ENCODE measurements around the gene LHFPL2.

LHFPL2 gene

DNA sequence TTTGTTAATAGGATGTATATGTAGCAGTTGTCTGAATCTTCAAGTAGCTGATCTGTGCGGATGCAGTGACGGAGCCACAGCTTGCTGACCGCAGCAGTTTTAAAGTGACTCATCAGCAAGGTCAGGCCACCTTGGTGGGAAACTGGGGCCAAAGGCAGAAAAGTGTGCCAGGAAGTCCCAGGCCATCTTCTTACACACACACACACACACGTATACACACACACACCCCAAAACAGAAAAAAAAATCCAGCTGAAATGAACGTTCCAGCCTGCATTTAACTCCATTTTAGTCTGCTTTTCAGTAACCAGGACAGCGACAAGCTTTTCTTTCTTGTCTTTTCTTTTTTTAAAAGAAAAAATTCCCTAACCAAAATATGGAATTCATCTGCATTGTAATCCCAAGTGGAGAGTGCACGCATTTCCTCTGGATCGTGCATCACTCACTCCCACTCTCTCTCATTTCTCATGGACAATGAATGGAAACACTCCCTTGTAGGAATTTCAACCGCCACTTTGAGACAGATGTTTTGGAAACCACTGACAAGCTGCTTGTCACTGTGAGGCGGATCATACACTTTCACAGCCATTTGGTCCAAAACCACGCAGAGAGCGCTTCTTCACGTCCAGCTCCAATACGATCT lies 103.9 kb downstream of the LHFPL2 start:
- no peak for DNase-seq (ENCODE audit: low read depth in 2 of 2)

DNA sequence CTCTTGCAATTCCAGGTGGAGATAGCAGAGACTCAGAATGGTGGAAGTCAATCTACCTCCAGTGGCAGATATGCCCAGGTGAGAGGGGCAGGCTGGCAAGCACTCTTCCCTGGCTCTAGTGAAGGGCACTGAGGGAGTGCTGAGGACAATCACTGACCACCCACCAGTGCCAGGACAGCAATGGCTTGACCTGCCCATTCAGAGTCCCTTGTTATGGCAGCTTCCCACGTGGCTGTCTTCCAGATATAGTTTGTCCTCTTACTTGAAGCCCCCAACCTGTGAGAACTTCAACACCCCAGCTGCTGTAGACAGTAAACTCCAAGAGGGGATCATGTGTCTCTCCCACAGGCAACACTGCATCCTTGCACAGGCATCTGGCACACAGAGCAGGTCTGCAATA lies 104.7 kb downstream of the LHFPL2 start:
- DNase-seq (ENCODE audit: low read depth in 2 of 2) = no peak

DNA sequence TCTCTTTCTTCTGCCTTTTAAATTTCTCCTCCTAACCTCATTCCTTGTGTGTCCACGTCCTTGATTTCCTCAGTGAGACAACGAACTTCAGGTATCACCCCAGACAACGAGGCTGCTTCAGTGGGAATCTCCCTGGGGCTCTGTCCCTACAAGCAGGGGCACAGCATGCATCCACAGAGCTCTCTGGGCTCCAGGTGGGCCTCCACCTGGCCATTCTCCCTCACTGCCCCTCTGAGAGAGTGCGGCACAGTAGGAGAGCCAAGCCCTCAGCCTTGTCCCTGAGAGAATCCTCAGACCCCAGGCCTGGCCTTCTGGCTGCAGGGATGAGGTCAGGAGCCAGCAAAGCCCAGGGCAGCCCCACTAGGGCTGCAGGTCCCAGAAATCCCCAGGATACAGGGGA lies 105.3 kb downstream of the LHFPL2 start:
- no peak for DNase-seq (ENCODE audit: low read depth in 2 of 2)

DNA sequence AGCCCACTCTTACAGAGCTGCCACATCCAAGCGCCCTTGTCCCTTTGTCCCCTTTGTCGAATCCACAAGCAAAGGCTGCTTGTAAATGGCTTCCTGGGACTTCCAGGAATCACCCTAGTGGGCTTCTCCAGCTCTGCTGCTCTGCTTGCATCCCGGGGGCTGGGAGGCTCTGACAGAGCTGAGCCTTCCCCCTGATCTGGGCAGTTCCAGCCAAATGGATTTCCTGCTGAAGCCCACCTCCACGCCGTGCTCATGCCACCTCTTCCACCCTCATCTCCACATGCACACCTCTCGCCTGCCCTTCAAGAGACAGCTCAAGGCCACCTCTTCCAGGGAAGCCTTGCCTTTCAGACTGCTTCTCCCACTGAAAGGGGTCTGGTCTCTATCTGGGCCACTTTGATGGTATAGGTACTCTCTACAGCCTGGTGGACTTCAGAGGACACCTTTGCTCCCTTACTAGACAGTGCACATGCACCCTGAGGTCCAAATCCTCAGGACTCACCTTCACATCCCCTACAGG lies 106.2 kb downstream of the LHFPL2 start:
- DNase-seq (ENCODE audit: low read depth in 2 of 2) = no peak

DNA sequence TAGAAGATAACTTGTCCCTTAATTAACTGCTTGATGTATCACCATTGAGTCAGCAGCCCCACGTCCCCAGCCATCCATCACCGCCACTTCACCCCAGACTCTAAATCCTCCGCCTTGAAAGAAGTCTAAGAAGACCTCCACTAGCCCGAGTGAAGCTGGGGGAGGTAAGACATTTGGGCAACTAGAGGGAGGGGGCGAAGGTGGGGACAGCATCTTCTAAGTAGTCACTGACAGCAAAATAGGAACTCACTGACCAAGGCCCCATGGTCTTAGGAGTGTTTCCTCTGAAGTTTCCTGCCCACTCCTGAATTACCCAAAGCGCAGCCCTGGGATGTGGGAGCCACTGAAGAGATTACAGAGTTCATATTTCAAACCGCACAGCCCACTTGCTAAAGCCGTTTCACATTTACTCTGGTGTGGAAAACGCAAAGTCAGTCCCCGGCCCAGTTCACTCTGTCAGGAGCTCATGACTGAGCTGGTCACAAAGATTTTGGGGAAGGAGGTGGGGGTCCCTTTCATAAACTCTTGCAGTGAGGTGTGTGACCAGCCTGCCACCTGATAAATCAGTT lies 107.4 kb downstream of the LHFPL2 start:
- no peak for DNase-seq (ENCODE audit: low read depth in 2 of 2)

DNA sequence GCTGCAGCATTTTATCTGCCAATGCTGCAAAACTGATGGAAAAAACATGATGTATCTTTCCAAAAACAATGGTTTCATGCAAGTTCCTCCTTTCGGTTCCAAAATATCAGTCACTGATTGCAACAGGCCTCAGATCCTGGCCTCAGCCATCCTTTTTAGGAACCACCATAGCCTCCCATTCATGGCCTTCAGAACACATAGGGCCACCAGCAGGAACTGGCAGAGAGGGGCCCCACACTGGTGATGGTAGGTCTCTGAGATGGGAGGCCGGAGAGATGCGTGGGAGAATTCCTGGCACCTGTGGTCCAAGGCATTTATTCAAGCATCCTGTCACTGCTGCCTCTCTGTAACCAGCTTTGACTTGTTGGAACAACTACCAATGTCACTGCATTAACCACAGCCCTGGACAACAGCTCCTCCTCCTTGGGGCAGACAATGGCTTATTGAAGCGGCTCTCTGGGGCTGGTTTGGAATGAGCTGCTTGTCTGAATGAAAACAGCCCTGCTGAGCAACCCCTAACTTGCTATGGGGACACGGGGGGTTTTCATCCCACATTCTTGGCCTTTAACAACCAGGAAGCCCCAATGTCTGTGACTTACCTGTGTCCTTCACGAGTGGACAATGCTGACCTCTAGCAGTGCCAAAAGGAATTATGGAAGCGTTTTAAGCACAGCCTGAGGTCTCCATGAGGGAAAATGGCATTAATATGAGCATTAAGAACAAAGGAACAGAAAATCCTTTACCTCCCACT lies 108.1 kb downstream of the LHFPL2 start:
- DNase-seq (ENCODE audit: low read depth in 2 of 2) = no peak

DNA sequence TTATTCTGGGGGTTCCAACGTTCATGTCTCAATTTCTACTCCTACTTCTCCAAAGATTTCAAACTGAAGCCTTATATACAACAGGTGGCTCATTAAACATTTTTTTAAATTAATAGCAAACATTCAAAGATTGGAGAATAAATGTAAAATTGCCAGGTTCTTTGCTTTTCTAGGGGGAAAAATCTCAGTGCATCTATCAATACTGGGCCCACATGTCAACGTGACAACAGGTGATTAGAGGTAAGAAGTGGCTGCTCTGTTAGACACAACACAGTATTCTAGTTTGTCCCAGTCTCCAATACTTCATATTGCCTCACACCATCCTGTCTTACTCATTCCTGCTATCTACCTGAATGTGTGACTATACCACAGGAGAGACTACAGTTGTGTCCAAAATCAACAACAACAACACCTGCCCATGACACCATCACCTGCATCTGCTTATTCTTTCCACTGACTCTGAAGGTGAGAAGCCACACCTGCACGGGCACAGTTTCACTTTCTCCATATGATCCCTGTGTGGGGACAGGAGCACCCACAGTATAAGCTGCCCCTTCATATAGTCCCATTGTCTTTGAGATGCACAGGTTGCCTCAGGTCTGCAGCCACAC lies 110.2 kb downstream of the LHFPL2 start:
- DNase-seq (ENCODE audit: low read depth in 2 of 2) = no peak

DNA sequence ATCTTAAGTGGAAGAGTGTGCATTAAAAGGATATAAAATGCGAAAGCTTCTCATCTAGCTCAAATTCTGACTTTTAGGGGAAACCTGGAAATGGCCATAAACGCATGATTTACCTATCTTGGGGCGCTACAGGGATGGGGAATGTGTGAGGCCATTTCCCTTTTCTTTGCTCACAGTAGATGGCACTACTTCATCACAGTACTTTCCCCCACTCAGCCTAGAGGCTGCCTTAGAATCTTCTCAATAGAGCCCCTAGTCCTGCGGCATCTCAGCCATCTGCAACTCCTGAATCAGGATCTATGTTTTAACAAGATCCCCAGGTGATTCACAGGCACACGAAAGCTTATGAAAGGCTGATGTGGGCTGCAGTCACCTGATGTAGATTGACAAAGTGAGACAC lies 110.8 kb downstream of the LHFPL2 start:
- no peak for DNase-seq (ENCODE audit: low read depth in 2 of 2)

DNA sequence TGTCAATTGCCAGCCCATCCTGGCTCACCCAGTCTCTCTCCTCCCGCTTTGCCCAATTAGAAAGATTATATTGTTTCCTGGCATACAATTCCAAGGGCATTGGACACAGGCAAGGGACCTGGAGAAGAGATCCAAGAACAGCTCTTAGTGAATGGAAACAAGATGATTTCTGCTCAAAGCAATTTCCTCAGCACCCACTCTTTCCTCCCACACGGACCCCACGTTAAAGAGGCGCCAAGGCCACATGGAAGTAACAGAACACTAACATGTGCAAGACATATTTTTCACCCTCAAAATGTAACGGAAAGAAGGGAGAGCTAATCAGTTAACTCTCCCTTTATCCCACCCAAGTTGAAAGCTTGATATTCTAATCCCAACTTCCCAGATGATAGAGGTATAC lies 111.2 kb downstream of the LHFPL2 start:
- DNase-seq (ENCODE audit: low read depth in 2 of 2) = no peak

DNA sequence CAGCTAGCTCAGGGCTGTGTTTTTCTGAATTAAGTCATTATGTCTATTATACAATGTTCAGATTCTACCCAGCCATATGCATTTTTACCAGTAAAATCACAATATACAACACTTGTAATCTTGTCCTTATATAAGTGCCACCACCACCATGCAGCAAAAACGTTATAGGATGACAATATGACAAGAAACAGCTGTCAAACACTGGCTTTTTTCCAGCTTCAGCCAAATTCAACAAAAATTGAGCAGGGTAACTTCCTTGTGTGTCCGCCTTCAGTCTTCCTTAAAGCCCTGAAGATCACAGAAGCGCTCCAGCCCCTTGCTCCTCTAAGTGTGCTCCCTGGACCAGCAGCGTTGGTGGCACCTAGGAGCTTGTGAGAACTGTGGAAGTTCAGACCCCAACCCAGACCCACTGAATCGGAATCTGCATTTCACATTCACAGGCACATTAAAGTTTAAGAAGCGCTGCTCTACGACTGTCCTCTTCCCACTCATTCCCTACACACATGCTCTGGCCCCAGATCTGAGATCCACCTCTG lies 111.8 kb downstream of the LHFPL2 start:
- no peak for DNase-seq (ENCODE audit: low read depth in 2 of 2)

DNA sequence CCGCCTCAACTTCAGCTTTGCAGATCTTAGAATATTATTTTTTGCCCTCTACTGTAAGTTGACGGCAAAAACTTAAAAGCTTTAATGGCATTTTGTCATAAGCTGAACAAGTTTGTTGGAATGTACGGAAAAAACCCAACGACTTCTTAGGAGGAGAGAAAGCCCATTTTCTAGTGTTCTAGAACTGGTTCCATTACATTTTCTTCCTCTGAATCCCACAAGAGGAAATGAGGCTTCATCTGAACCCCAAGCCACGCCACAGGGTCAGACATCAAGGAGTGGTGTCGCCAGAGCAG lies 113.7 kb downstream of the LHFPL2 start:
- no peak for DNase-seq (ENCODE audit: low read depth in 2 of 2)

DNA sequence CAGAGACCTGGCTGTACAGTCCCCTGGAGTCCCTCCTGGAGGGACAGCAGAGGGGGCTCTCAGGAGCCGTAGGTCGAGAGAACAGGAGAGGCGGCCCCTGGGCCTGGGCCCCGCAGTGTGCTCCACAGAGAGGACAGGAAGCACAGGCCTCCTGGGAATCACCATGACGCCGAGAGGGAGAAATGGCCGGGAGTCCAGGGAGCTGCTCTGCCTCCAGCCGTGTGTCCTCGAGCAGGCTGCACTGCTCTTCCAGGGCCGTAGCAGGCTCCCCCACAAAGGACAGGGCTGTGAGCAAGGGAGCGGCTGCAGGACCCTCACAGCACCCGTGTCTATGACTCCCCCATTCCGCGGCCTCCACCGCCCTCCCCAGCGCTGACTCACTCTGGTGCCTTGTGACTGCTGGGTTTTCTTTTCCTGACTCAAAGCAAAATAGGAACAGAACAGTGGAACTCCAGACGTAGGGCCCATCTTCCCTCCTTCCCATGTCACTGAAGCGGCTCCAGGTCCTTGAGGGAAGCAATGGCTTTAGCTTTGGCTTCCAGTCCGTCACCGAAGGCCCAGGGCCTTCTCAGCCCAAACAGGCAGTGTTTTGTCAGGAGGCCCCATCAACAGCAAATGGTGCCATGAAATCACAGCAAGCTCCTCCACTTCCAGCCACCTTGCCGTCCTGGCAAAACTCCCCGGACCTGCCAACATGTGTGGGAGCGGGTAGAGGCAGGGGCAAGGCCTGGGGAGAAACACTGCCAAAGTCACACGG lies 114.2 kb downstream of the LHFPL2 start:
- no peak for DNase-seq (ENCODE audit: low read depth in 2 of 2)

DNA sequence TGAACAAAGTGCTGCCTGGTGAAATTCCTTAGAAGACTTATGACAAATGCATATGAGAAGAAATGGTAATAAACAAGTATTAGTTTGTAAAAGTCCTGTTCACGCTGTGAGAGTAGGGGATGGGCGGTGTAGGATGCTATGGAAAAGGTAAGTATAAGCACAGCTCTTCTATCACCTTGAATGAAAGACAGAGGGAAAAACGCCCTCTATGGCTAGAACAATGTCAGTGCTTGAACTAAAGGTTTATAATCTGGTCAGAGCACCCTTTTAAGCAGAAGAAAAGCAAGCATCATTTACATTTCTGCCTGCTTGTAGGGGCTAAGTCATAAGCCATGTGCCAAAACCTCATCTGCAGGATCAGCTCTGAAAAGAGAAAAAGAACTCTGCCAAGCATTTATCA lies 115.2 kb downstream of the LHFPL2 start:
- DNase-seq (ENCODE audit: low read depth in 2 of 2) = no peak

DNA sequence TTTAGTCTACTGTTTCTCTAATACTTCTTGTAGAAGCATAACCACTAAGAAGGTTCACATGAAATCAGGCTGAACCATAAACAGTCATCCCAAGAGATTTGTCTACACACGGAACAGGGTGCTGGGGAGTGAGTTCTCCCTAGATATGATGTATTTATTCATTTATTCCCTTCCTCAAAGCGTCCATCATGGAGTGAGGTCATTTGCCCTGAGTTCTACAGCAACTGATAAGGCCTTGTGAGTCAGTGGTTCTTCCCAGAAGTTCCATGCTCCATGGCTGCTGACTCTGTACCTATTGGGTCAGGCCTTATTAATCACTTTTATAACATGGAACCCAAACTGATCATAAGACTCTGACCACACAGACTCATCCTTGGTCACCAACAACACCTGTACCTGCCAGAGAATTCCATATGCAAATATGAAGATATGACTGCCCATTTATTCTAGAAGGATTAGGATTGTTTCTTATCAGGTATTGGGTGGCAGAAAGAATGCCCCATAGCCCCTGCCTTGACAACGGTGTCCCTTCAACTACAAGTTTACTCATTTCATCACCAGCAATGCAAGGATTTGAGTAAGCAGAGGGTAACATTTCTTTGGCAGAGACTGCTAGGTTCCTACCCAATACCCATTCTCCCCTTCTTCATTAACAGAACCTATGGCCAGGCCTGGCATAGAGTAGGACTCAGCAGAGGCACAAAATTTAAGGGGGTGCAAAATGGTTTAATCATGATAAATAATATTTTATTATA lies 118.1 kb downstream of the LHFPL2 start:
- DNase-seq (ENCODE audit: low read depth in 2 of 2) = no peak

DNA sequence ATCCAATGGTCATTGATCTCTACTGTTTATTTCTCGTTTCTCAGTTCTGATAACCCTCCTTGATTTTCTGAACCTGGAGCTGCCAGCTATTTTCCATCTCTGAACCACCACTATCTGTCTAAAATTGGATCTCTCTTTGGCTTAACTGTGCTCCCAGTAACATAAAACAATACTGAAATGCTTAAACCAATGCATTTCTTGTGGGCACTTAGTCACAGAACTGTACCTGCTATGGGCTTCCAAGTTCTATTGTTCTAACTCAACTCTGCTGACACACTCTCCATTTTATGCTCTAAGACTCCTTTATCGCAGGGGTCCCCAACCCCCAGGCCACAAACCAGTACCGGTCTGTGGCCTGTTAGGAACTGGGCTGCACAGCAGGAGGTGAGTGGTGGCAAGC lies 120.6 kb downstream of the LHFPL2 start:
- DNase-seq (ENCODE audit: low read depth in 2 of 2) = no peak

DNA sequence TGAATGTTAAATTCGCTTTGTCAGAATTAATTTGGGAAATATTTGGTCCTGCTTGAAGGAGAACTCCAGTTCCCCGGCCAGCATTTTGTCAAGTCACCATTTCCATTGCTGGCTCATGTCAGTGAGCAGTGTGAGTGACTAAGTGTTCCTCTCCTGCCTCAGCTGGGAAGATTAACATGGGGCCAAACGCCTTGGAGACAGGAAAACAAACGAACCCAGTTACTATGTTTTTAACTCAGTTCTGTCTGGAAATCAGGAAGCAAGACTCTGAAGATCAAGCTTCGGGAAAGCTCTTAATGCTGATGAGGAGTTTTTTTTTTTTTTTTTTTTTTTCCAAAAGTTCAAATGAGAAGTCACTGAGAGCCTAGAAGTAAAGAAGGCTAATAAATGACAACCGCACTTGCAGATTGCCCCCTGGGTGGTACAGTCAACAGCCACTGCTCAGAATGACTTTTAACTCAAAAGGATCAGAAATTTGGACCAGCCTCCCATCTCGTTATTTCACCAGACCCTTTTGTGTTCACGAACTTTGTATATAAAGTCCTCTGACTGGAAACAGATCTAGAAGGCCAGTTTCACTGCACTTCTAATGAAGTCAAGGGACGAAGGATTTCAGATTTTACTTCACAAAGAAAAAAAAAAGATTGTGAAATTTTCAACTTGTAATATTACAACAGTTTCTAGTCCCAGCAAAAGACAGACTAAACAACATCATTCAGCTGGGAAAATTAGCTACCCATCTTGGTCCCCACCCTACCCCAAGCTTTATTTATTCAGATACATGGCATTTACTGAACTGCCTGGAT lies 121.3 kb downstream of the LHFPL2 start:
- DNase-seq (ENCODE audit: low read depth in 2 of 2) = no peak

DNA sequence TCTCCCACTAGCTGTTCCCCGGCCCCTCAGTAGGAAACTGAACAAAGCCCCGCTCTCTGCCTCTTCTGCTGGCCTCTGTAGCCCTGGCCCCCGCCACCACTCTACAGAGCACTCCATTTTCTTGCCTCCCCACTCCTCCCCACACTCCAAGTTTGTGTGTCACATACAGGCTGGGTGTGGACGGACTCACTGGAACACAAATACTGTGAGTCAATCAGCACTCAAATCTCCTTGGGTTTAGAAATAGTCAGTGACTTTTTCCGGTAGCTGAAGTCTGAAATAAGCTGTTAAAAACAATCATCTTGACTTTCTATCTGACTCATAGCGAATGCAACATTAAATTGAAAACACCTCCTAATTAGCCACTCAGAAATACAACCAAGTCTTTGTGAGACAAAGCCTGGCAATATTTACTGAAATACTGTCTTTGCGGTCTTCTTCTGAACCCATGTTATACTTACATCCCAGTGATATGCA lies 122.5 kb downstream of the LHFPL2 start:
- DNase-seq (ENCODE audit: low read depth in 2 of 2) = no peak

DNA sequence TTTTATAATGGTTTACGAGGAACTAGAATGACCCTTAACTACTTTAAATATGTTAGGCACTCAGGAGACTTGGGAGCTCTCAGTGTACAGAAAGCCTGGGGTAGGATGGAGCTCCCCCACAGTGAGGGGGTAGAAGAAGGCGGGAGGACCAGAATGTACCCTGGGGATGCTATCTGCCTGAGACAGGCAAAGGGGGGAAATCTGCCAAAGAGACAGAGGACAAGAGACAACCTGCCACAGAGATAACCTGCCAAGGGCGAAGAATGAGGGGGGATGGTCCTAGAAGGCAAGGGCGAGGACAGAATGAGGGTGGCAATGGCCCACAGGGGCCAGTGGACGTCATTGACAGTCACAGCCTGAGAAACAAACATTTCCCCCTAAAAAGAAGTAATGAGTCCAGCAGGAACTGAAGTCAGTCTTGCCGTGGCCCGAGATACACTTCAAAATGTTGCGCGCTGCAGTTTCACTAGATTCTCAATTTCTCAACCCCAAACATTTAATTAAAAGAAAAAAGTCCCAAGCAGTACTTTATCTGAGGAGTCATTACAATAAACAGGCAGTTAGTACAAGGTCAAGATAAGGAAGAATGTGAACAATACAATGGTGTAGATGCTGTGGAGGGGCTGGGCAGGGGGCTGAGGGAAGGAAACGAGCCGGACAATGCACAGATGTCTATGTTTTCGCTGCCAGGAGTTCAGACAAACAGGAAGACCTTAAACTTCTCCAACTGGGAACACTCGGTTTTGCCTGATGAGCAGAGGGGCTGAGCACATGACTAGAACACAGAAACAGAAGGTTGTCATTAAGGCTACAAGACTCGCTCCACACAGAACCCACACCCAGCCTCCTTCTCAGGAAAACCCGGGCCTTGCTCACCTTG lies 125.0 kb downstream of the LHFPL2 start:
- no peak for DNase-seq (ENCODE audit: low read depth in 2 of 2)

Measured in stimulated activated CD8-positive, alpha-beta memory T cell treated with anti-CD3 and anti-CD28 coated beads, Interleukin-7, amount 100 ng/mL, for 4 hours (primary cell).